Suprapubic skin (tissue), 4 donors: ENCODE results near the gene PIK3R2. TPM values are rescaled to one million over a fixed set of nuclear protein-coding genes. Genes with fewer than 3 reads are reported as not detected.
A peak's percentile ranks its signal among the peaks of the same experiment; 100 is the strongest.
"Not testable (repeated sequence)": the region's sequence is repeated elsewhere in the genome, so short reads cannot be mapped to it uniquely, and the experiment has no call there.

ENCODE experiments used
- DNase-seq, 2 donors: peaks; one replicate each; pipeline ENCODE4 v3.0.0-alpha.2; 2019; ENCODE audit warnings: low spot score in 2 of 2
- H3K27ac ChIP-seq: fragments of 200-600 bp; sonication (generic); one replicate; pipeline ENCODE4 v1.5.1; 2019
- H3K27me3 ChIP-seq: fragments of 200-600 bp; sonication (generic); one replicate; pipeline ENCODE4 v1.5.1; 2019
- H3K36me3 ChIP-seq: fragments of 200-600 bp; sonication (generic); one replicate; pipeline ENCODE4 v1.5.1; 2019
- H3K4me1 ChIP-seq: fragments of 200-600 bp; sonication (generic); one replicate; pipeline ENCODE4 v1.5.1; 2019
- H3K4me3 ChIP-seq: fragments of 200-600 bp; sonication (generic); one replicate; pipeline ENCODE4 v1.5.1; 2019; ENCODE audit warnings: mild to moderate bottlenecking
- H3K9me3 ChIP-seq: fragments of 200-600 bp; sonication (generic); one replicate; pipeline ENCODE4 v1.5.1; 2019
- CTCF ChIP-seq, 2 donors: fragments of 200-600 bp in 1 of 2; fragments of 450-650 bp in 1 of 2; sonication (generic) in 1 of 2; IDR thresholded peaks; one replicate each; pipeline ENCODE4 v1.5.1; 2016 to 2019; ENCODE audit warnings: antibody characterized with exemption in 2 of 2, mild to moderate bottlenecking in 1 of 2, moderate library complexity in 1 of 2
- EP300 ChIP-seq: sonication (generic); formaldehyde crosslinking; IDR thresholded peaks from one replicate; pipeline ENCODE4 v1.6.1; 2017; ENCODE audit warnings: antibody characterized with exemption
- POLR2A ChIP-seq, 2 donors: fragments of 450-650 bp; IDR thresholded peaks; one replicate each; pipeline ENCODE4 v1.6.1; 2017; ENCODE audit warnings: antibody characterized with exemption in 2 of 2, mild to moderate bottlenecking in 2 of 2, moderate library complexity in 2 of 2
- POLR2AphosphoS5 ChIP-seq, 3 donors: sonication (generic); formaldehyde crosslinking; IDR thresholded peaks; one replicate each; pipeline ENCODE4 v1.6.1; 2017; ENCODE audit warnings: antibody characterized with exemption in 3 of 3
- WGBS: methylation state at CpG from one replicate; pipeline ENCODE4 v1.1.5; 2018; 5-methylcytosine and 5-hydroxymethylcytosine counted together
- total RNA-seq, 4 donors: library from RNA; depleted of rRNA; stranded (reverse); fragments of >200 nt; gene quantifications; one replicate each; pipeline ENCODE4 v1.1.0, GENCODE V29; 2016

Gene PIK3R2
- total RNA-seq, 4 donors from 2014 or later: 14.1 to 25.9 (median 19.5) TPM

- H3K4me3 ChIP-seq: peak overlapping the region; percentile 58
- no peaks in the 10 kb centered on the region for H3K9me3 ChIP-seq
- WGBS: 10% methylated on average over 34 of the region's 36 CpGs
- no peaks in the 10 kb centered on the region for H3K27me3 ChIP-seq
- peak; percentile 91 to 92 for DNase-seq
- H3K4me1 ChIP-seq: peaks cover 27% of the 10 kb centered on the region
- no peaks in the 10 kb centered on the region for H3K36me3 ChIP-seq
- H3K27ac ChIP-seq: peak overlapping the region; percentile 94
- TF ChIP-seq CTCF (IDR thresholded peaks at IDR 0.05) (no peak), POLR2A (IDR thresholded peaks at IDR 0.05) (no peak), EP300 (no peak), POLR2AphosphoS5 (IDR thresholded peaks at IDR 0.05) (no peak)
These were observed 52.4 kb downstream of the PIK3R2 start for GRCh38 chr19:18205200-18205892.

GRCh38 chr19:18206018-18206417, 53.1 kb downstream of the PIK3R2 start:
- Histone ChIP-seq H3K4me3 (no peak overlapping the region), H3K27ac (no peak overlapping the region), H3K4me1 (peaks cover 27% of the 10 kb centered on the region), H3K9me3 (no peaks in the 10 kb centered on the region), H3K36me3 (no peaks in the 10 kb centered on the region), H3K27me3 (no peaks in the 10 kb centered on the region)
- no peak for DNase-seq
- TF ChIP-seq EP300 (no peak), CTCF (IDR thresholded peaks at IDR 0.05) (no peak), POLR2AphosphoS5 (IDR thresholded peaks at IDR 0.05) (no peak)
- 81% methylated on average over 12 of the region's 12 CpGs for WGBS

GRCh38 chr19:18208098-18208951, 55.4 kb downstream of the PIK3R2 start:
- peaks cover 19% of the 10 kb centered on the region for H3K4me1 ChIP-seq
- DNase-seq: no peak
- 29% methylated on average over 15 of the region's 32 CpGs for WGBS
- H3K4me3 ChIP-seq: no peak overlapping the region
- H3K27ac ChIP-seq: no peak overlapping the region
- H3K9me3 ChIP-seq: no peaks in the 10 kb centered on the region
- TF ChIP-seq EP300 (no peak), CTCF (IDR thresholded peaks at IDR 0.05) (peak in 1 of 2 donors; percentile 67), POLR2A (IDR thresholded peaks at IDR 0.05) (no peak)
- H3K36me3 ChIP-seq: no peaks in the 10 kb centered on the region
- H3K27me3 ChIP-seq: no peaks in the 10 kb centered on the region

- H3K4me1 ChIP-seq: peaks cover 10% of the 10 kb centered on the region
- not testable (repeated sequence) for H3K27me3 ChIP-seq, H3K4me3 ChIP-seq, H3K27ac ChIP-seq, H3K9me3 ChIP-seq, DNase-seq, H3K36me3 ChIP-seq
- WGBS: 96% methylated on average over 5 of the region's 5 CpGs
These were observed 56.9 kb downstream of the PIK3R2 start for GRCh38 chr19:18209912-18210311.

GRCh38 chr19:18211683-18212082, 58.7 kb downstream of the PIK3R2 start:
- TF ChIP-seq EP300 (no peak), POLR2A (IDR thresholded peaks at IDR 0.05) (no peak), CTCF (IDR thresholded peaks at IDR 0.05) (no peak), POLR2AphosphoS5 (IDR thresholded peaks at IDR 0.05) (no peak)
- WGBS: 81% methylated on average over 14 of the region's 14 CpGs
- DNase-seq: no peak
- Histone ChIP-seq H3K9me3 (no peaks in the 10 kb centered on the region), H3K36me3 (no peaks in the 10 kb centered on the region), H3K4me1 (no peaks in the 10 kb centered on the region), H3K27me3 (no peaks in the 10 kb centered on the region), H3K4me3 (no peak overlapping the region), H3K27ac (no peak overlapping the region)
